ENCODE data around the gene ASTL.
"Not testable (repeated sequence)": the region's sequence is repeated elsewhere in the genome, so short reads cannot be mapped to it uniquely, and the experiment has no call there.

Gene ASTL

GRCh38 chr2:96099861-96100798 is 38.2 kb downstream of the ASTL start:
- DNase-seq (ENCODE audit: low read depth in 2 of 2) = no peak

- DNase-seq (ENCODE audit: low read depth in 2 of 2) = no peak
These were observed 39.3 kb downstream of the ASTL start for GRCh38 chr2:96098900-96099590.

GRCh38 chr2:96097951-96098823 is 40.1 kb downstream of the ASTL start:
- DNase-seq (ENCODE audit: low read depth in 2 of 2) = no peak

- DNase-seq (ENCODE audit: low read depth in 2 of 2) = no peak
These were observed 40.9 kb downstream of the ASTL start for GRCh38 chr2:96097441-96097840.

- DNase-seq (ENCODE audit: low read depth in 2 of 2) = no peak
These were observed 43.1 kb downstream of the ASTL start for GRCh38 chr2:96095116-96095636.

- DNase-seq (ENCODE audit: low read depth in 2 of 2) = no peak
These were observed 44.8 kb downstream of the ASTL start for GRCh38 chr2:96093528-96093927.

GRCh38 chr2:96092951-96093350 is 45.4 kb downstream of the ASTL start:
- no peak for DNase-seq (ENCODE audit: low read depth in 2 of 2)

- DNase-seq (ENCODE audit: low read depth in 2 of 2) = no peak
These were observed 45.8 kb downstream of the ASTL start for GRCh38 chr2:96092573-96092877.

- no peak for DNase-seq (ENCODE audit: low read depth in 2 of 2)
These were observed 46.4 kb downstream of the ASTL start for GRCh38 chr2:96091711-96092572.

- no peak for DNase-seq (ENCODE audit: low read depth in 2 of 2)
These were observed 47.1 kb downstream of the ASTL start for GRCh38 chr2:96091141-96091710.

GRCh38 chr2:96090196-96090926 is 47.9 kb downstream of the ASTL start:
- DNase-seq (ENCODE audit: low read depth in 2 of 2) = no peak

- DNase-seq (ENCODE audit: low read depth in 2 of 2) = no peak
These were observed 48.7 kb downstream of the ASTL start for GRCh38 chr2:96089356-96090195.

- DNase-seq (ENCODE audit: low read depth in 2 of 2) = no peak
These were observed 49.7 kb downstream of the ASTL start for GRCh38 chr2:96088340-96089335.

- no peak for DNase-seq (ENCODE audit: low read depth in 2 of 2)
These were observed 51.2 kb downstream of the ASTL start for GRCh38 chr2:96087130-96087529.

GRCh38 chr2:96085541-96086355 is 52.6 kb downstream of the ASTL start:
- DNase-seq (ENCODE audit: low read depth in 2 of 2) = no peak

- DNase-seq (ENCODE audit: low read depth in 2 of 2) = not testable (repeated sequence)
These were observed 53.3 kb downstream of the ASTL start for GRCh38 chr2:96084858-96085518.

Data from fibroblast of skin of left biceps (primary cell).